Prostate gland (tissue), 2 donors: ENCODE measurements around the gene EGFLAM.

Experiments
- POLR2A ChIP-seq: fragments of 450-650 bp; IDR thresholded peaks from one replicate; pipeline ENCODE4 v1.6.1; 2016; ENCODE audit warnings: antibody characterized with exemption, mild to moderate bottlenecking
- TF ChIP-seq, protein P1 (sequence below), 4 experiments: fragments of 200-600 bp in 2 of 4; fragments of 450-650 bp in 2 of 4; sonication (generic) in 2 of 4; IDR thresholded peaks; 1 replicate in 3 of 4; 2 replicates in 1 of 4; pipeline ENCODE4 v1.5.1; 2016 to 2019; ENCODE audit warnings: antibody characterized with exemption in 4 of 4, mild to moderate bottlenecking in 2 of 4, moderate library complexity in 2 of 4

DNA sequence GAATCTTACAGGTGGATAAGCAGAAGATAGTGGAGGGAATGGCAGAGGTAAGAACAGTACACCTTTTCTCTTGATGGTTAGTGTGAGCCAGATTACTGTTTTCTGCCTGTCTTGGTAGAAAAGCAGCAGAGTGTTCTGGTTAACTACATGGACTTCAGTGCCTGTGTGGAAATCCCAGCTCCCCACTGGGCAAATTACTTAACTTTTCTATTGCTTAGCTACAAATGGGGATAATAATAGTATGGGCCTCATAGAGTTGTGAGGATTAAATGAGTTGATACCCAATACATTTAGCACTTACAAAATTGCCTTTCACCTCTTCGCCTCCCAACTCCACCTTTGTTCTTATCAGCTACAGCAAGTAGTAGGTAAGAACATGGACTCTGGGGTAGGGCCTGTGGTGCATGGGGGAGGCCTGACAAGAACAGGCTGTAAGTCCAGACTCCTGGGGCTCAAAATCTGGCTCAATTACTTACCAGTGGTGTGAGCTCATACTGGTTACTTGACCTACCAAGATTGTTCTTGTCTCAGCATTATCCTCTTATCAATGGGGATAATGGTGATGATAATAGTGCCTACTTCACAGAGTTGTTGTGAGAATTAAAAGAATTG is 173.0 kb downstream of the EGFLAM start:
- TF ChIP-seq, protein P1, sequence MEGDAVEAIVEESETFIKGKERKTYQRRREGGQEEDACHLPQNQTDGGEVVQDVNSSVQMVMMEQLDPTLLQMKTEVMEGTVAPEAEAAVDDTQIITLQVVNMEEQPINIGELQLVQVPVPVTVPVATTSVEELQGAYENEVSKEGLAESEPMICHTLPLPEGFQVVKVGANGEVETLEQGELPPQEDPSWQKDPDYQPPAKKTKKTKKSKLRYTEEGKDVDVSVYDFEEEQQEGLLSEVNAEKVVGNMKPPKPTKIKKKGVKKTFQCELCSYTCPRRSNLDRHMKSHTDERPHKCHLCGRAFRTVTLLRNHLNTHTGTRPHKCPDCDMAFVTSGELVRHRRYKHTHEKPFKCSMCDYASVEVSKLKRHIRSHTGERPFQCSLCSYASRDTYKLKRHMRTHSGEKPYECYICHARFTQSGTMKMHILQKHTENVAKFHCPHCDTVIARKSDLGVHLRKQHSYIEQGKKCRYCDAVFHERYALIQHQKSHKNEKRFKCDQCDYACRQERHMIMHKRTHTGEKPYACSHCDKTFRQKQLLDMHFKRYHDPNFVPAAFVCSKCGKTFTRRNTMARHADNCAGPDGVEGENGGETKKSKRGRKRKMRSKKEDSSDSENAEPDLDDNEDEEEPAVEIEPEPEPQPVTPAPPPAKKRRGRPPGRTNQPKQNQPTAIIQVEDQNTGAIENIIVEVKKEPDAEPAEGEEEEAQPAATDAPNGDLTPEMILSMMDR (IDR thresholded peaks at IDR 0.05) = no peak
- TF ChIP-seq POLR2A = no peak
